A673 (cell line): ENCODE data around the gene DGUOK. TPM values are rescaled to one million over a fixed set of nuclear protein-coding genes. Genes with fewer than 3 reads are reported as not detected.

Source experiments
- BruUV-seq: library from RNA; stranded (reverse); fragments of 400-500 nt; replicated peaks from 2 replicates; lab custom pipeline; 2021; lab: Mats Ljungman, UMichigan
- CTCF ChIA-PET: fragments of 300-600 bp; sonication (Branson Sonifier 250); formaldehyde crosslinking; loops from one replicate; lab custom pipeline; 2022; ENCODE audit warnings: antibody characterized with exemption; lab: Charles Lee
- POLR2A ChIA-PET: fragments of 300-600 bp; sonication (Branson Sonifier 250); formaldehyde crosslinking; loops from one replicate; lab custom pipeline; 2022; ENCODE audit warnings: antibody characterized with exemption; ENCODE audit not compliant: low non-redundant PET; lab: Charles Lee
- DNase-seq: peaks from one replicate; pipeline ENCODE4 v3.0.0-alpha.2; 2015; ENCODE audit warnings: low spot score
- H3K27ac ChIP-seq: fragments of 200-600 bp; sonication (generic); 2 replicates; pipeline ENCODE4 v1.5.1; 2016; ENCODE audit warnings: mixed run types, low read depth, mild to moderate bottlenecking, mixed read lengths, antibody characterized with exemption, low read length; ENCODE audit not compliant: poor library complexity, severe bottlenecking
- H3K27me3 ChIP-seq: fragments of 200-600 bp; sonication (generic); replicated peaks from 2 replicates; pipeline ENCODE4 v1.6.1; 2017; ENCODE audit warnings: mixed run types, low read depth, mild to moderate bottlenecking, mixed read lengths, antibody characterized with exemption, low read length; ENCODE audit not compliant: insufficient read depth, poor library complexity
- H3K36me3 ChIP-seq: fragments of 200-600 bp; sonication (generic); 2 replicates; pipeline ENCODE4 v1.6.1; 2016; ENCODE audit warnings: mixed run types, mild to moderate bottlenecking, mixed read lengths, antibody characterized with exemption, low read length; ENCODE audit not compliant: insufficient read depth, poor library complexity, severe bottlenecking
- H3K4me1 ChIP-seq: fragments of 200-600 bp; sonication (generic); 2 replicates; pipeline ENCODE4 v1.6.1; 2017; ENCODE audit warnings: mixed run types, mild to moderate bottlenecking, mixed read lengths, antibody characterized with exemption, low read length; ENCODE audit not compliant: insufficient read depth, poor library complexity, severe bottlenecking
- H3K4me3 ChIP-seq: fragments of 200-600 bp; sonication (generic); 2 replicates; pipeline ENCODE4 v1.5.1; 2016; ENCODE audit warnings: low read depth, mixed run types, mild to moderate bottlenecking, mixed read lengths, low read length; ENCODE audit not compliant: poor library complexity, severe bottlenecking
- H3K9me3 ChIP-seq: fragments of 200-600 bp; sonication (generic); 2 replicates; pipeline ENCODE4 v1.6.1; 2016; ENCODE audit warnings: mixed run types, low read depth, mild to moderate bottlenecking, mixed read lengths, antibody characterized with exemption, low read length; ENCODE audit not compliant: poor library complexity, severe bottlenecking
- CTCF ChIP-seq: fragments of 300-800, 200-600 bp; sonication (generic); conservative IDR thresholded peaks from 2 replicates; pipeline ENCODE4 v1.5.1; 2017; ENCODE audit warnings: low read depth, mild to moderate bottlenecking, antibody characterized with exemption, low read length, moderate library complexity, mixed read lengths
- EZH2 ChIP-seq: fragments of 200-600 bp; sonication (generic); IDR thresholded peaks from 2 replicates; pipeline ENCODE4 v1.6.1; 2017; ENCODE audit warnings: borderline replicate concordance, low read depth, mild to moderate bottlenecking, mixed read lengths, antibody characterized with exemption, low read length; ENCODE audit not compliant: poor library complexity, severe bottlenecking
- intact Hi-C: fragments of 100-400 bp; cut with micrococcal nuclease; formaldehyde crosslinking; loops from one replicate; pipeline ENCODE4 v1.10.0; 2022; ENCODE audit not compliant: unreplicated experiment
- total RNA-seq: library from RNA; stranded (reverse); gene quantifications from 2 replicates; pipeline ENCODE4 v1.2.3, GENCODE V29; 2021

The DGUOK gene
- total RNA-seq, 1 experiment from 2014 or later = 106 TPM

DNA sequence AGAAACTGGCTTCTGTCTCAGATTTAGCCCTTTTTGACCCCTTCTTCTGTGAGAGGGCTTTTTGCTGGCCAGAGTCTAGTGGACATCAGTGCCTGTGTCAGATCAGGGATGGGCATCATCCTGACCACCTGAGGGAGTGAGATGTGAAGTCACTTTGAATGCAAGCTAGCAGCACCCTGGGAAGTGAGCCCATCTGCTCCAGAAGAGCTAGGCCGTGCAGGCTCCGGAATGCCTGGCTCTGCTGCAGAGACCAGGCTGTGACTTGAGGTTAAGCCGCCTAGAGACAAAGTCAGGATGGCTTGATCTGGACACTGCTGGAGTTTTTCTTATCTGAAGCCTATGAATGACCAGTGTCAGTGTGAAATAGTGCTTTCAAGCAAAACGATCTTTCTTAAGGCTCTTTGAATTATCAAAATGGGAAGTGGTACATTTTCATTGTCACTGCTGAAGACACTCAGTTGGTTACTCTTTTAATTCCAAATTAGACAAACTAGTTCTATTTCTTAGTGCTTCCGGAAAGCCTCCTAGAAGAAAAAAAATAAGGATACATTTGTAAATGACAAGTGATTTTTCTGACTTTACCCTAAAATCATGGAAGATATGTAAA lies 20.8 kb downstream of the DGUOK start:
- Histone ChIP-seq H3K27me3 (no peaks in the 10 kb centered on the region), H3K9me3 (no peaks in the 10 kb centered on the region), H3K27ac (no peak overlapping the region), H3K4me3 (no peak overlapping the region), H3K4me1 (no peaks in the 10 kb centered on the region), H3K36me3 (peaks cover 73% of the 10 kb centered on the region)
- DNase-seq = no peak
- BruUV-seq = no TSS peak
- POLR2A ChIA-PET = interaction anchor here (0.8 kb wide), 1 partner anchor 32 kb away, joined by 4 read pairs; no protein-coding TSS in a partner anchor
- intact Hi-C loops = no loop called here
- CTCF ChIA-PET = no interaction called here
- TF ChIP-seq CTCF = no peak
- no peak for TF ChIP-seq EZH2

DNA sequence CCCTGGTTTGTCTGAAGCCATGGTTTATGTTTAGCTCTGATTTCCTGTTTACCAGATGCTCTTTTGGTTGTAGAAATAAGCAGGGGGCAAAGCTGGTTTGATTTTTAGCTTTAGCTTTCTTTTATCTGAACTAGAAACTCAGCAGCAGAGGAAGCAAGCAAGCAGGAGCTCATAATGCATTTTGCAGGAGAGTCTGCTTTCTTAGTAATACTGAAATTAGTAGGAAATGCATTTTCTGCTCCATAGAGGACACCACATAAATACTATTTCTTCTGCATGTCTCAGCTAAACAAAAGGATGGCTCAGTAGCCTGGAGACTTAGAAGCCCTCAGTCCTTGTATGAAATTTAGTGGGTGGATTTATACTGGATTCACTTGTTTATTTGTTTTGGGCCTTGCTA lies 23.1 kb downstream of the DGUOK start:
- ChIA-PET CTCF (no interaction called here), POLR2A (interaction anchor here (0.7 kb wide), 1 partner anchor 31 kb away, joined by 3 read pairs; no protein-coding TSS in a partner anchor)
- intact Hi-C loops = no loop called here
- TF ChIP-seq EZH2 (no peak), CTCF (no peak)
- no peaks in the 10 kb centered on the region for H3K27me3 ChIP-seq
- H3K27ac ChIP-seq = no peak overlapping the region
- no TSS peak for BruUV-seq
- H3K36me3 ChIP-seq = peaks cover 66% of the 10 kb centered on the region
- no peaks in the 10 kb centered on the region for H3K9me3 ChIP-seq
- H3K4me3 ChIP-seq = no peak overlapping the region
- H3K4me1 ChIP-seq = no peaks in the 10 kb centered on the region
- DNase-seq = no peak

- TF ChIP-seq EZH2 = no peak
- TF ChIP-seq CTCF = no peak
- H3K27me3 ChIP-seq = no peaks in the 10 kb centered on the region
- BruUV-seq = no TSS peak
- intact Hi-C loops = no loop called here
- CTCF ChIA-PET = interaction anchor here (0.5 to 0.7 kb wide), 2 partner anchors 890 to 1725 kb away, joined by 3 to 4 read pairs; no protein-coding TSS in a partner anchor
- peaks cover 48% of the 10 kb centered on the region for H3K36me3 ChIP-seq
- H3K27ac ChIP-seq = no peak overlapping the region
- no peaks in the 10 kb centered on the region for H3K9me3 ChIP-seq
- no peak overlapping the region for H3K4me3 ChIP-seq
- H3K4me1 ChIP-seq = no peaks in the 10 kb centered on the region
- DNase-seq = no peak
- POLR2A ChIA-PET = no interaction called here
Measured at GRCh38 chr2:73952499-73953446, 26.1 kb downstream of the DGUOK start.
